Suprapubic skin (tissue), 4 donors: Measurements from ENCODE around the gene ACSL6. TPM values are rescaled to one million over a fixed set of nuclear protein-coding genes. Genes with fewer than 3 reads are reported as not detected.

ENCODE experiments used
- DNase-seq, 2 donors: peaks; one replicate each; pipeline ENCODE4 v3.0.0-alpha.2; 2019; ENCODE audit warnings: low spot score in 2 of 2
- H3K27ac ChIP-seq: fragments of 200-600 bp; sonication (generic); one replicate; pipeline ENCODE4 v1.5.1; 2019
- H3K27me3 ChIP-seq: fragments of 200-600 bp; sonication (generic); one replicate; pipeline ENCODE4 v1.5.1; 2019
- H3K36me3 ChIP-seq: fragments of 200-600 bp; sonication (generic); one replicate; pipeline ENCODE4 v1.5.1; 2019
- H3K4me1 ChIP-seq: fragments of 200-600 bp; sonication (generic); one replicate; pipeline ENCODE4 v1.5.1; 2019
- H3K4me3 ChIP-seq: fragments of 200-600 bp; sonication (generic); one replicate; pipeline ENCODE4 v1.5.1; 2019; ENCODE audit warnings: mild to moderate bottlenecking
- H3K9me3 ChIP-seq: fragments of 200-600 bp; sonication (generic); one replicate; pipeline ENCODE4 v1.5.1; 2019
- EP300 ChIP-seq: sonication (generic); formaldehyde crosslinking; IDR thresholded peaks from one replicate; pipeline ENCODE4 v1.6.1; 2017; ENCODE audit warnings: antibody characterized with exemption
- POLR2A ChIP-seq, 2 donors: fragments of 450-650 bp; IDR thresholded peaks; one replicate each; pipeline ENCODE4 v1.6.1; 2017; ENCODE audit warnings: antibody characterized with exemption in 2 of 2, mild to moderate bottlenecking in 2 of 2, moderate library complexity in 2 of 2
- POLR2AphosphoS5 ChIP-seq, 3 donors: sonication (generic); formaldehyde crosslinking; IDR thresholded peaks; one replicate each; pipeline ENCODE4 v1.6.1; 2017; ENCODE audit warnings: antibody characterized with exemption in 3 of 3
- WGBS: methylation state at CpG from one replicate; pipeline ENCODE4 v1.1.5; 2018; 5-methylcytosine and 5-hydroxymethylcytosine counted together
- total RNA-seq, 4 donors: library from RNA; depleted of rRNA; stranded (reverse); fragments of >200 nt; gene quantifications; one replicate each; pipeline ENCODE4 v1.1.0, GENCODE V29; 2016
- TF ChIP-seq, protein P1 (sequence below), 2 donors: fragments of 200-600 bp in 1 of 2; fragments of 450-650 bp in 1 of 2; sonication (generic) in 1 of 2; IDR thresholded peaks; one replicate each; pipeline ENCODE4 v1.5.1; 2016 to 2019; ENCODE audit warnings: antibody characterized with exemption in 2 of 2, mild to moderate bottlenecking in 1 of 2, moderate library complexity in 1 of 2

Gene ACSL6
- total RNA-seq, 4 donors from 2014 or later, result 0.21 to 0.89 (median 0.23) TPM; not detected in 1

DNA sequence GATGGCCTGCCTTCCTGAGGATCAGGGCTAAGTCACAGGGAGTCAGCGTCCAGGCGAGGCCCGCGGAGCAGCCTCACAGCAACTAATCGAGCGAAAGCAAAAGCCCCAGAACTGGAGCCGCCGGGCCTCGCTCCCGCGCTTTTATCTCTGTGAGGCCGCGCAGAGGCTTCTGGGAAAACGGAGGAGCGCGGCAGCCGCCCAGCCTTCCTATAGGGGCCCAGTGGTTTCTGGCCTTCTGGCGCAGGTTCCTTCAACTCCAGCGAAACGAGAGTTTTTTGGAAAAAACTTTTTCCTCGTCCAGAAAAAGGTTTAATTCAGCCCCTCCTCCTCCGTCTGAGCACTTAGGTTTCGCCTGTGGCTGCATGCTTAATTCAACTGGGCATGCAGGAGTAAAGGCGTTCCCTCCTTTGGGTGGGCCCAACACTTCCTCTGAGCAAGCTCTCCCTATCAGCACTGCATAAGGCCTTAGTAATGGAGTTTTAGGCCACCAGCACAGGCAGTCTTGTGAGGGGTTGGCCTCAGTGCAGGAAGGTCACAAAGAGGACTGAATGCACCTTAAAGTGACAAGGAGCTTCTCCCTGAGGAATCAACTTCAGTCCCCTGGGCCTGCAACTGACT, 65.8 kb downstream of the ACSL6 start, which contains the start of gene MEIKIN:
TSS of gene MEIKIN (minus strand) at position 113 of the 618 bp plus-strand sequence. CDS start 158 bp downstream, outside the sequence.
- Histone ChIP-seq H3K36me3 (no peaks in the 10 kb centered on the region), H3K27me3 (no peaks in the 10 kb centered on the region), H3K4me3 (no peak within 1 kb of the TSS), H3K4me1 (no peaks in the 10 kb centered on the region), H3K9me3 (no peaks in the 10 kb centered on the region), H3K27ac (no peak within 1 kb of the TSS)
- TF ChIP-seq EP300, result no peak
- no peak for TF ChIP-seq POLR2AphosphoS5 (IDR thresholded peaks at IDR 0.05)
- TF ChIP-seq, protein P1, sequence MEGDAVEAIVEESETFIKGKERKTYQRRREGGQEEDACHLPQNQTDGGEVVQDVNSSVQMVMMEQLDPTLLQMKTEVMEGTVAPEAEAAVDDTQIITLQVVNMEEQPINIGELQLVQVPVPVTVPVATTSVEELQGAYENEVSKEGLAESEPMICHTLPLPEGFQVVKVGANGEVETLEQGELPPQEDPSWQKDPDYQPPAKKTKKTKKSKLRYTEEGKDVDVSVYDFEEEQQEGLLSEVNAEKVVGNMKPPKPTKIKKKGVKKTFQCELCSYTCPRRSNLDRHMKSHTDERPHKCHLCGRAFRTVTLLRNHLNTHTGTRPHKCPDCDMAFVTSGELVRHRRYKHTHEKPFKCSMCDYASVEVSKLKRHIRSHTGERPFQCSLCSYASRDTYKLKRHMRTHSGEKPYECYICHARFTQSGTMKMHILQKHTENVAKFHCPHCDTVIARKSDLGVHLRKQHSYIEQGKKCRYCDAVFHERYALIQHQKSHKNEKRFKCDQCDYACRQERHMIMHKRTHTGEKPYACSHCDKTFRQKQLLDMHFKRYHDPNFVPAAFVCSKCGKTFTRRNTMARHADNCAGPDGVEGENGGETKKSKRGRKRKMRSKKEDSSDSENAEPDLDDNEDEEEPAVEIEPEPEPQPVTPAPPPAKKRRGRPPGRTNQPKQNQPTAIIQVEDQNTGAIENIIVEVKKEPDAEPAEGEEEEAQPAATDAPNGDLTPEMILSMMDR (IDR thresholded peaks at IDR 0.05), result no peak
- TF ChIP-seq POLR2A (IDR thresholded peaks at IDR 0.05), result no peak
- WGBS, result 87% methylated on average over 24 of the region's 24 CpGs
- no peak for DNase-seq

DNA sequence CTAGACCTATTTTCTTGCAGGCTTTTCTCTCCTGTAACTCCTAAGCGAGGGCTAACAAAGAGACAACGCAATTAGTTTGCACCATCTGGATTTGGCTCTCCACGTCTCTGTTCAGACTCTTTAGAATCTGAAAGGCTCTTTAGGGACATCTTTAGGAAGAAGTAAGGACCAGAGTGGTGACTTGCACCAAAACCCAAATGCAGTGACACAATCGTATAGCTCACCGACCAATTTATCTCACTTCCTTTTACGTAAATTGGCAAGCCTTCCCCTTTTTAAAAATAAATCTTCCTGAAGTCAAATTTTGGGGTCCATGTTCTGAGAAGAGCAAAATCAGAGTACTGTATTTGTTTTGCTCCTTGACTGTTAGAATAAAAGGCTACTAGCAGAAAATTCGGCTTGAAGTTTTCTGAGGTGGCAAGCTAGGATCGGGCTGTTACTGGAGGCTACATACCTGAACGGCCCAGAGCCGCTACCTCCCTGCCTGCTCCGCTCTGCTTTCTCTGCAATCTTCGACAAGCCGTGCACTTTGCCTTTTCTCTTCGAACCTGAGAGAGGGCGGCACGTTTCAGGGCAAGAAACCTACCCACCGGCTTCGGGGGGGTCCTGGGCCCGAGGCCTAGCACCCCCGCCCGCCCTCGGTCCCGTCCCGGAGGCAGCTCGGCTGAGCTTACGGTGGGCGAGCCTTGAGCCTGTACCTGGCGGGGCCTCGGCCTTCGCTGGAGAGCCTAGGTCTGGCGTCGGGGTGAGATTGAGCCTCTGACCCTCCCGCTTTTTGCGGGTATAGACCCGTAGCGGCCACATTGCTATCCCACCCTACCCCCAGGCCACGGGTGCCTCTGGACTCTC, 66.5 kb downstream of the ACSL6 start:
- no peaks in the 10 kb centered on the region for H3K36me3 ChIP-seq
- H3K27ac ChIP-seq, result no peak overlapping the region
- no peaks in the 10 kb centered on the region for H3K4me1 ChIP-seq
- H3K27me3 ChIP-seq, result no peaks in the 10 kb centered on the region
- no peak overlapping the region for H3K4me3 ChIP-seq
- TF ChIP-seq EP300 (no peak), POLR2A (IDR thresholded peaks at IDR 0.05) (no peak), POLR2AphosphoS5 (IDR thresholded peaks at IDR 0.05) (no peak)
- TF ChIP-seq, protein P1 (IDR thresholded peaks at IDR 0.05), result no peak
- no peaks in the 10 kb centered on the region for H3K9me3 ChIP-seq
- DNase-seq, result no peak
- WGBS, result 80% methylated on average over 36 of the region's 37 CpGs

DNA sequence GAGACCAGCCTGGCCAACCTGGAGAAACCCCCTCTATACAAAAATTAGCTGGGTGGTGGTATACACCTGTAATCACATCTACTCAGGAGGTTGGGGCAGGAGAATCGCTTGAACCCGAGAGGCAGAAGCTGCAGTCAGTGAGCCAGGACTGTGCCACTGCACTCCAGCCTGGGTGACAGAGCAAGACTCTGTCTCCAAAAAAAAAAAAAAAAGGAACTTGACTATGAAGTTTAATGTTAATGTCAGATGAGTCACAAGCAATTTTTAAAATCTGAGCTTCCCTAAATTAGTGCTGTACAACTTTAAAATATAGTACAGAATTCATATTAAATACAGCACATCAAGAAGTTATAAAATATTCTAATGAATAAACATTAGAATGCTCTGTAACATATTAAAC, 67.5 kb downstream of the ACSL6 start:
- DNase-seq, result no peak
- Histone ChIP-seq H3K36me3 (no peaks in the 10 kb centered on the region), H3K4me1 (no peaks in the 10 kb centered on the region), H3K4me3 (no peak overlapping the region), H3K27ac (no peak overlapping the region), H3K27me3 (no peaks in the 10 kb centered on the region), H3K9me3 (no peaks in the 10 kb centered on the region)
- 93% methylated on average over 2 of the region's 2 CpGs for WGBS
- TF ChIP-seq POLR2AphosphoS5 (IDR thresholded peaks at IDR 0.05) (no peak), EP300 (no peak), POLR2A (IDR thresholded peaks at IDR 0.05) (no peak)
- TF ChIP-seq, protein P1 (IDR thresholded peaks at IDR 0.05), result no peak

DNA sequence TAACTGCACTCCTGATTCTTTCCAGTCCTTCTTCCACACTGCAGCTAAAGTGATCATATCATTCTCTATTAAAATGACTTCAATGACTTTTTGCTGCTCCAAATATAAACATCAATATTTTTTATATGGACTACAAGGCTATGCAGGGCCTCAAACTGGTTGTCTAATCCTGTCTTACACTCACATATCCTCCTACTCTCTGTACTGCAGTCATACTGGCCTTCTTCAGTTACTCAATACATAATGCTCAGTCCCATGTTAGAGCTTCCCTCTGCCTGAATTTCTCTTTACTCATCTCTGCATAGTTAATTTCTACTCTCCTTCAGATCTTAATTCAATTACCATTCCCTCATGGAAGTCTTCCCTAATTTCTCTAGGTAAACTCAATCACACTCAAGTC, 69.4 kb downstream of the ACSL6 start:
- H3K4me1 ChIP-seq, result no peaks in the 10 kb centered on the region
- H3K27ac ChIP-seq, result no peak overlapping the region
- TF ChIP-seq, protein P1 (IDR thresholded peaks at IDR 0.05), result no peak
- TF ChIP-seq EP300 (no peak), POLR2AphosphoS5 (IDR thresholded peaks at IDR 0.05) (no peak), POLR2A (IDR thresholded peaks at IDR 0.05) (no peak)
- no peak for DNase-seq
- H3K4me3 ChIP-seq, result no peak overlapping the region
- no peaks in the 10 kb centered on the region for H3K27me3 ChIP-seq
- H3K9me3 ChIP-seq, result no peaks in the 10 kb centered on the region
- no peaks in the 10 kb centered on the region for H3K36me3 ChIP-seq

DNA sequence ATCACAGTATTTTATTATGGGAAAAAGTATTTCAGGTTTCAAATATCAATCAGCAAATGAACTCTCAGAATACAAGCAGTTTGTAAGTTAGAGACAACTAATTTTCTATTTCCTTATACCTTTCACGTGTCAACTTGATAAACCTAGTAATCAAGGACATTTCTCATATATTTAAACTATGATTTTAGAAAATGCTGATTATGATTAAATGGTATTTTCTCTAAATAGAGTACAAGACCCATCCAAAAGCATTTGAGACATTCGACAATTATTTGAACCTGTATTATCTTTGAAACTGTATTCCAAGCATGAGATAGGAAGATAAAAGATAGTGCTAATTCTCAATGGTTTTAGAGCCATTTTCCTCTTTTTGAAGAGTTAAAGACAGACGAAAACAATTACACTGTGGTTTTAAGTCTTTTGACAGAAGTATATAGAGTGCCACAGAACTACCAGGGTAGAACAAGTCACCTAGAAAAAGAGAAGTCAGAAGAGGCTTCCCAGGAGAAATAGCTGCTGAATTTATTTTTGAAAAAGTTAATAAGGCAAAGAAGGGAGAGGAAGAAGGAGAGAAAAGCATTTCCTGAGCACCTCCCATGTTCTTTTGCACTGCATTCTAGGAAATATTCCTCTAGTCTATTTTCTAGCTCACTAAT, 71.6 kb downstream of the ACSL6 start:
- Histone ChIP-seq H3K36me3 (no peaks in the 10 kb centered on the region), H3K27me3 (no peaks in the 10 kb centered on the region), H3K4me1 (no peaks in the 10 kb centered on the region), H3K4me3 (no peak overlapping the region), H3K9me3 (no peaks in the 10 kb centered on the region), H3K27ac (no peak overlapping the region)
- WGBS, result 51% methylated on average over 3 of the region's 3 CpGs
- no peak for TF ChIP-seq POLR2AphosphoS5 (IDR thresholded peaks at IDR 0.05)
- no peak for TF ChIP-seq EP300
- no peak for TF ChIP-seq POLR2A (IDR thresholded peaks at IDR 0.05)
- TF ChIP-seq, protein P1 (IDR thresholded peaks at IDR 0.05), result no peak
- DNase-seq, result no peak
